SK-N-MC (cell line): ENCODE measurements around the gene LRP4.

Experiments
- DNase-seq: peaks from one replicate; pipeline ENCODE4 v3.0.0-alpha.2; 2011; ENCODE audit warnings: low read depth, low spot score
- H3K27ac ChIP-seq: fragments of 200-600 bp; sonication (generic); 2 replicates; pipeline ENCODE4 v1.5.1; 2016; ENCODE audit warnings: mixed run types
- H3K36me3 ChIP-seq: fragments of 200-600 bp; sonication (generic); 2 replicates; pipeline ENCODE4 v1.6.1; 2017; ENCODE audit warnings: antibody characterized with exemption, low read length, mixed read lengths; ENCODE audit not compliant: insufficient read depth
- H3K4me3 ChIP-seq: fragments of 200-600 bp; sonication (generic); 2 replicates; pipeline ENCODE4 v1.5.1; 2016
- H3K9ac ChIP-seq: fragments of 200-600 bp; sonication (generic); 2 replicates; pipeline ENCODE4 v1.8.0; 2017; ENCODE audit warnings: mixed run types, mixed read lengths; ENCODE audit not compliant: insufficient read length
- H3K9me3 ChIP-seq: fragments of 200-600 bp; sonication (generic); 2 replicates; pipeline ENCODE4 v1.6.1; 2017; ENCODE audit warnings: low read depth, mild to moderate bottlenecking, antibody characterized with exemption, low read length, moderate library complexity, mixed read lengths
- EZH2 ChIP-seq: fragments of 200-600 bp; sonication (generic); IDR thresholded peaks from one replicate; pipeline ENCODE4 v1.6.1; 2017; ENCODE audit warnings: antibody characterized with exemption
- FOXP2 ChIP-seq: optimal IDR thresholded peaks from 2 replicates; pipeline ENCODE3; 2011; ENCODE audit warnings: mild to moderate bottlenecking, moderate library complexity; ENCODE audit not compliant: insufficient read depth; ENCODE audit errors: extremely low read length, control extremely low read depth
- POLR2AphosphoS5 ChIP-seq: IDR thresholded peaks from 2 replicates; pipeline ENCODE4 v1.6.1; 2012; ENCODE audit warnings: mild to moderate bottlenecking, low read depth, low read length, borderline replicate concordance

Gene LRP4

GRCh38 chr11:46916286-46917108 is 1.9 kb downstream of the LRP4 start:
- H3K9ac ChIP-seq: peak overlapping the region; percentile 56
- DNase-seq: no peak
- H3K27ac ChIP-seq: 0 out of 2 replicates have a peak overlapping the region, but pooled peaks have one; percentile 26

GRCh38 chr11:46914910-46915309 is 3.4 kb downstream of the LRP4 start:
- H3K9me3 ChIP-seq: no peaks in the 10 kb centered on the region
- no peak overlapping the region for H3K9ac ChIP-seq
- no peak for TF ChIP-seq POLR2AphosphoS5
- TF ChIP-seq FOXP2: no peak
- no peak for TF ChIP-seq EZH2
- no peak for DNase-seq
- no peak overlapping the region for H3K4me3 ChIP-seq
- H3K27ac ChIP-seq: no peak overlapping the region
- H3K36me3 ChIP-seq: no peaks in the 10 kb centered on the region

More at GRCh38 chr11:46916286-46917108, 1.9 kb downstream of the LRP4 start:
- TF ChIP-seq POLR2AphosphoS5 (peak; percentile 62; the same call in 1 of the 2 replicates), EZH2 (no peak)
- Histone ChIP-seq H3K4me3 (peak overlapping the region; percentile 81), H3K9me3 (no peaks in the 10 kb centered on the region), H3K36me3 (no peaks in the 10 kb centered on the region)

GRCh38 chr11:46914363-46914762 is 4.0 kb downstream of the LRP4 start:
- no peak for DNase-seq
- Histone ChIP-seq H3K9me3 (no peaks in the 10 kb centered on the region), H3K36me3 (no peaks in the 10 kb centered on the region), H3K9ac (no peak overlapping the region), H3K27ac (no peak overlapping the region), H3K4me3 (no peak overlapping the region)
- TF ChIP-seq EZH2: no peak
- no peak for TF ChIP-seq FOXP2
- TF ChIP-seq POLR2AphosphoS5: no peak

GRCh38 chr11:46913484-46913883 is 4.9 kb downstream of the LRP4 start:
- H3K4me3 ChIP-seq: no peak overlapping the region; the same call in 1 of the 2 replicates
- no peak for DNase-seq
- H3K9ac ChIP-seq: no peak overlapping the region
- no peaks in the 10 kb centered on the region for H3K9me3 ChIP-seq
- TF ChIP-seq FOXP2: no peak
- TF ChIP-seq POLR2AphosphoS5: no peak
- TF ChIP-seq EZH2: no peak
- no peaks in the 10 kb centered on the region for H3K36me3 ChIP-seq
- H3K27ac ChIP-seq: no peak overlapping the region

GRCh38 chr11:46912526-46913150 is 5.7 kb downstream of the LRP4 start:
- Histone ChIP-seq H3K9me3 (no peaks in the 10 kb centered on the region), H3K4me3 (peak overlapping the region; percentile 72), H3K36me3 (no peaks in the 10 kb centered on the region), H3K27ac (peak overlapping the region; percentile 60), H3K9ac (peak overlapping the region; percentile 39)
- DNase-seq: no peak
- TF ChIP-seq POLR2AphosphoS5: no peak
- no peak for TF ChIP-seq FOXP2
- no peak for TF ChIP-seq EZH2

GRCh38 chr11:46907606-46908005 is 10.7 kb downstream of the LRP4 start:
- no peak overlapping the region for H3K4me3 ChIP-seq
- no peaks in the 10 kb centered on the region for H3K36me3 ChIP-seq
- no peak overlapping the region for H3K9ac ChIP-seq
- no peak overlapping the region for H3K27ac ChIP-seq
- no peaks in the 10 kb centered on the region for H3K9me3 ChIP-seq
- no peak for DNase-seq
- TF ChIP-seq FOXP2 (no peak), POLR2AphosphoS5 (no peak), EZH2 (no peak)

GRCh38 chr11:46906609-46907041 is 11.7 kb downstream of the LRP4 start:
- no peak for DNase-seq
- TF ChIP-seq POLR2AphosphoS5 (no peak), FOXP2 (no peak), EZH2 (no peak)
- H3K27ac ChIP-seq: peak overlapping the region; percentile 50; the same call in 1 of the 2 replicates

GRCh38 chr11:46905806-46906205 is 12.5 kb downstream of the LRP4 start:
- no peak for DNase-seq
- H3K27ac ChIP-seq: no peak overlapping the region
- no peaks in the 10 kb centered on the region for H3K36me3 ChIP-seq
- no peak overlapping the region for H3K4me3 ChIP-seq
- no peak overlapping the region for H3K9ac ChIP-seq
- no peaks in the 10 kb centered on the region for H3K9me3 ChIP-seq
- TF ChIP-seq POLR2AphosphoS5: no peak
- no peak for TF ChIP-seq EZH2
- no peak for TF ChIP-seq FOXP2

More at GRCh38 chr11:46906609-46907041, 11.7 kb downstream of the LRP4 start:
- no peaks in the 10 kb centered on the region for H3K9me3 ChIP-seq
- H3K4me3 ChIP-seq: no peak overlapping the region
- H3K9ac ChIP-seq: no peak overlapping the region
- H3K36me3 ChIP-seq: no peaks in the 10 kb centered on the region
